ENCODE results near the gene AMOTL2.

Gene AMOTL2

DNA sequence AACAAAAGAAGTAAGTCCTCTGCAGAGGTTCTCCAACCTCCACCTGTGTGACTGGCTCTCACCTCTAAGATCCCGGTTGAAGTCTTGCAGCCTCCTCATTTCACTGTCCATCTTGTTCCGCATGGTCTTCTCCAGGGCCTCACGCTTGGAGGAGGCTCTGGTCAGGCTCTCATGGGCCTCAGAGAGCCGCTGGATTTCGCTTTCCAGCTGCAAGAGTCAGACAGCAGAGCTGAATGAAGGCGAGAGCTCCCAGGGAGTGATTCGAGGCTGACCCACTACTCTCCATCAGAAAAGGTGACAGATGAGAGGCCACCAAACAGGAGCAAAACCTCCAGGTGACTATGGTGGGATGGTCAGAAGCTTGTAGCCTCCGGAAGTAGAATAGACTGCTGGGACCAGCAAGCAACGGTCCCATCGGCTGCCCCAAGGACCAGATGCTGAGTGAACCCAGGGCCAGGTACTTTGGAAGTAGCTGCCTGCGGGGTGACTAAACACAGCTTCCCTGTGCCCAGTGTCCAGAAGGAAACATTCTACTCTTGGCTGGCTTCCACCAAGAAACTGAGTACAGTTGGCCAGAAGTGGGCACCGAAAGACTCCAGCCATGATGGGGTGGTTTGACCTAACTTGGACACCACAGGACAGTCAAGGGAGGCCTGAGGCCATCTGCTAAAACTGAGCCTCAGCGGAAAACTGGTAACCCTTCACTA lies 7.9 kb downstream of the AMOTL2 start:
- H3K79me2 ChIP-seq (ENCODE audit: insufficient read depth, low read length), result no peaks in the 10 kb centered on the region
- no peak overlapping the region for H3K27ac ChIP-seq (ENCODE audit: low read depth, low read length, poor library complexity, severe bottlenecking)
- no peaks in the 10 kb centered on the region for H3K9me2 ChIP-seq (ENCODE audit: low read depth, low read length)
- H3K9ac ChIP-seq (ENCODE audit: low read length), result no peak overlapping the region
- H3F3A ChIP-seq (ENCODE audit: insufficient read depth, low read length), result no peaks in the 10 kb centered on the region
- no peaks in the 10 kb centered on the region for H3K36me3 ChIP-seq (ENCODE audit: insufficient read depth, low read length)
- H3K9me3 ChIP-seq (ENCODE audit: low read length), result no peaks in the 10 kb centered on the region
- no peaks in the 10 kb centered on the region for H3K4me1 ChIP-seq (ENCODE audit: insufficient read depth, low read length, severe bottlenecking)
- H4K20me1 ChIP-seq (ENCODE audit: insufficient read depth, low read length), result no peaks in the 10 kb centered on the region
- H2AFZ ChIP-seq (ENCODE audit: low read length), result no peak overlapping the region
- no peaks in the 10 kb centered on the region for H3K27me3 ChIP-seq (ENCODE audit: insufficient read depth, low read length)
- no peak for TF ChIP-seq EZH2 (IDR thresholded peaks at IDR 0.05; ENCODE audit: borderline replicate concordance, low read length)
- TF ChIP-seq, protein P1, sequence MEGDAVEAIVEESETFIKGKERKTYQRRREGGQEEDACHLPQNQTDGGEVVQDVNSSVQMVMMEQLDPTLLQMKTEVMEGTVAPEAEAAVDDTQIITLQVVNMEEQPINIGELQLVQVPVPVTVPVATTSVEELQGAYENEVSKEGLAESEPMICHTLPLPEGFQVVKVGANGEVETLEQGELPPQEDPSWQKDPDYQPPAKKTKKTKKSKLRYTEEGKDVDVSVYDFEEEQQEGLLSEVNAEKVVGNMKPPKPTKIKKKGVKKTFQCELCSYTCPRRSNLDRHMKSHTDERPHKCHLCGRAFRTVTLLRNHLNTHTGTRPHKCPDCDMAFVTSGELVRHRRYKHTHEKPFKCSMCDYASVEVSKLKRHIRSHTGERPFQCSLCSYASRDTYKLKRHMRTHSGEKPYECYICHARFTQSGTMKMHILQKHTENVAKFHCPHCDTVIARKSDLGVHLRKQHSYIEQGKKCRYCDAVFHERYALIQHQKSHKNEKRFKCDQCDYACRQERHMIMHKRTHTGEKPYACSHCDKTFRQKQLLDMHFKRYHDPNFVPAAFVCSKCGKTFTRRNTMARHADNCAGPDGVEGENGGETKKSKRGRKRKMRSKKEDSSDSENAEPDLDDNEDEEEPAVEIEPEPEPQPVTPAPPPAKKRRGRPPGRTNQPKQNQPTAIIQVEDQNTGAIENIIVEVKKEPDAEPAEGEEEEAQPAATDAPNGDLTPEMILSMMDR (IDR thresholded peaks at IDR 0.05; ENCODE audit: low read length), result no peak
- no peak overlapping the region for H3K4me3 ChIP-seq (ENCODE audit: low read depth, low read length, poor library complexity, severe bottlenecking)
- no peak overlapping the region for H3K4me2 ChIP-seq (ENCODE audit: low read length)

DNA sequence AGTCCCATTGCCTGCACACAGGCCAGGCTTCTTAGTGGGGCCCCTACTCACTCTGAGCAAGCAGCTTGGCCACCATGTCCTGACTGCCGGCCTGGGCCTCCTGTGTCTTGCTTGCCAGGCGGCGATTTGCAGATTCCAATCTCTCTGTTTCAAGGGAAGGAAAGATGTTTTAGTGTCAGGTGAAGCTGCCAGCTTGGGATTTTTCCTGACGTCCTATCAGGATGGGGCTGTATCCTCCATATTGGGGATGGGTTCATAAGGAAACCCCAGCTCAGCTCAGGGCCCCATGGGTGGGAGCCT lies 8.5 kb downstream of the AMOTL2 start:
- Histone ChIP-seq H3K4me3 (ENCODE audit: low read depth, low read length, poor library complexity, severe bottlenecking) (no peak overlapping the region), H2AFZ (ENCODE audit: low read length) (no peak overlapping the region), H3K79me2 (ENCODE audit: insufficient read depth, low read length) (no peaks in the 10 kb centered on the region), H3K9me3 (ENCODE audit: low read length) (no peaks in the 10 kb centered on the region), H3K27me3 (ENCODE audit: insufficient read depth, low read length) (no peaks in the 10 kb centered on the region), H3K27ac (ENCODE audit: low read depth, low read length, poor library complexity, severe bottlenecking) (no peak overlapping the region), H3F3A (ENCODE audit: insufficient read depth, low read length) (no peaks in the 10 kb centered on the region), H4K20me1 (ENCODE audit: insufficient read depth, low read length) (no peaks in the 10 kb centered on the region), H3K4me1 (ENCODE audit: insufficient read depth, low read length, severe bottlenecking) (no peaks in the 10 kb centered on the region), H3K4me2 (ENCODE audit: low read length) (no peak overlapping the region), H3K9me2 (ENCODE audit: low read depth, low read length) (no peaks in the 10 kb centered on the region), H3K36me3 (ENCODE audit: insufficient read depth, low read length) (no peaks in the 10 kb centered on the region), H3K9ac (ENCODE audit: low read length) (no peak overlapping the region)
- no peak for TF ChIP-seq EZH2 (IDR thresholded peaks at IDR 0.05; ENCODE audit: borderline replicate concordance, low read length)
- TF ChIP-seq, protein P1 (IDR thresholded peaks at IDR 0.05; ENCODE audit: low read length), result no peak

DNA sequence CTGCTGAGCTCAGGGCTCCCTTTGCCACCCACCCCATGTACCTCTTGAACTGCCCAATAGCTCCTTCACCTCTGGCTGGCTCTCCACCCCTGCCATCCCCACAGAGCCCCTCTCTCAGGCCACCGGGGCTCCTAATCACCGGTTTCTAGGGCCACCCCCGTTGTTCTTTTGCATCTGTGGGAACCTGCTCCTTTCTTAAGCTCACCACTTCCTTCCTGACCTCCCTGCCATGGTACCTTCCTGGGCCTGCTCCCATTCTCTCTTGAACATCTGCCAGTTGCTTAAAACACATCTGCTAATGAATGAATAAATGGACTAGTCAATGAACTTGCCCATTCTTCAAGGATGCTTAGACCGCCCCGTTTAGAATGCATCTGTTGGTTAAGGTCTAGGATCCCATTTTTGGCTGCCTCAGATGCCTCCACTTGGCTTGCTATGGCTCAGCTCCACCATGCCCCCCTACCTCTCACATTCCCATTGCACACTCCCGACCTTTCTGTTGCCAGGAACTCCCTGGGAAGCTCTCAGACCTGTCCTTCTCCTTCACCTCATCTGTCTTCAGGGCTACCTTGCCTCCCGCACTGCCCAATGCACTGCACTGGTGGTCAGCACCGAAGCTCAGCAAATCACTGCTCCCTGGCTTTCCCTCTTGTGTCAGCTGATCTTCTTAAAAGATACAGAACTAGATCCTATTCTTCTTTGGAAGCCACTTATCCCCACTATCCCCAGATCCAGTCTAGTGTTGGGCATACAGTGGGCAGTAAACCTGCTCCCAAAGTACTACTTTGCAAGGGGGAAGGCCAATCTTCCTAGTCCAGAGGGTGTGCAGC lies 9.1 kb downstream of the AMOTL2 start:
- TF ChIP-seq EZH2 (IDR thresholded peaks at IDR 0.05; ENCODE audit: borderline replicate concordance, low read length), result no peak
- TF ChIP-seq, protein P1 (IDR thresholded peaks at IDR 0.05; ENCODE audit: low read length), result no peak

More for the DNA sequence above, 9.1 kb downstream of the AMOTL2 start:
- no peaks in the 10 kb centered on the region for H3K36me3 ChIP-seq (ENCODE audit: insufficient read depth, low read length)
- H4K20me1 ChIP-seq (ENCODE audit: insufficient read depth, low read length), result no peaks in the 10 kb centered on the region
- H3K27me3 ChIP-seq (ENCODE audit: insufficient read depth, low read length), result no peaks in the 10 kb centered on the region
- H3K9ac ChIP-seq (ENCODE audit: low read length), result no peak overlapping the region
- H2AFZ ChIP-seq (ENCODE audit: low read length), result no peak overlapping the region
- no peaks in the 10 kb centered on the region for H3F3A ChIP-seq (ENCODE audit: insufficient read depth, low read length)
- H3K79me2 ChIP-seq (ENCODE audit: insufficient read depth, low read length), result no peaks in the 10 kb centered on the region
- no peaks in the 10 kb centered on the region for H3K9me3 ChIP-seq (ENCODE audit: low read length)
- no peak overlapping the region for H3K4me2 ChIP-seq (ENCODE audit: low read length)
- H3K27ac ChIP-seq (ENCODE audit: low read depth, low read length, poor library complexity, severe bottlenecking), result no peak overlapping the region
- no peaks in the 10 kb centered on the region for H3K9me2 ChIP-seq (ENCODE audit: low read depth, low read length)
- H3K4me1 ChIP-seq (ENCODE audit: insufficient read depth, low read length, severe bottlenecking), result no peaks in the 10 kb centered on the region
- no peak overlapping the region for H3K4me3 ChIP-seq (ENCODE audit: low read depth, low read length, poor library complexity, severe bottlenecking)
